ENCODE data around the gene ATP11A.

DNA sequence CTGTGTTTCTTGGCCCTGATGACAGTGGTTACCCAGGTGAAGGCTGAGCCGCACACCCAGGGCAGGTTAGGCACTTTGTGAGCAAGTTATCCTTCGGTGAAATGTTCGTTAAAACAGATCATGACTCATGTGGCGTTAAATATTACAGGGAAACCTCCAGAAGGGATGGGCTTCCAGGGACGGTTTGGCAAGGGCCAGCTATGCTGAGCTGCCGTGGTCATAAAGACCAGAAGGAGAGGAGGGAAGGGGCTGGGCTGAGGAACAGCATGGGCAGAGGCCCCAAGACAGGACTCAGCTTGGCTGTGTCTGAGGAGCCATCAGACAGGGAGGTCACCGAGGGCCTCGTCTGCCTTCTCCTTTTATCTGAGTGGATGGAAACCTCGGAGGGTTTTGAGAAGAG, 47.5 kb downstream of the ATP11A start:
- TF ChIP-seq, protein P1, sequence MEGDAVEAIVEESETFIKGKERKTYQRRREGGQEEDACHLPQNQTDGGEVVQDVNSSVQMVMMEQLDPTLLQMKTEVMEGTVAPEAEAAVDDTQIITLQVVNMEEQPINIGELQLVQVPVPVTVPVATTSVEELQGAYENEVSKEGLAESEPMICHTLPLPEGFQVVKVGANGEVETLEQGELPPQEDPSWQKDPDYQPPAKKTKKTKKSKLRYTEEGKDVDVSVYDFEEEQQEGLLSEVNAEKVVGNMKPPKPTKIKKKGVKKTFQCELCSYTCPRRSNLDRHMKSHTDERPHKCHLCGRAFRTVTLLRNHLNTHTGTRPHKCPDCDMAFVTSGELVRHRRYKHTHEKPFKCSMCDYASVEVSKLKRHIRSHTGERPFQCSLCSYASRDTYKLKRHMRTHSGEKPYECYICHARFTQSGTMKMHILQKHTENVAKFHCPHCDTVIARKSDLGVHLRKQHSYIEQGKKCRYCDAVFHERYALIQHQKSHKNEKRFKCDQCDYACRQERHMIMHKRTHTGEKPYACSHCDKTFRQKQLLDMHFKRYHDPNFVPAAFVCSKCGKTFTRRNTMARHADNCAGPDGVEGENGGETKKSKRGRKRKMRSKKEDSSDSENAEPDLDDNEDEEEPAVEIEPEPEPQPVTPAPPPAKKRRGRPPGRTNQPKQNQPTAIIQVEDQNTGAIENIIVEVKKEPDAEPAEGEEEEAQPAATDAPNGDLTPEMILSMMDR (IDR thresholded peaks at IDR 0.05): no peak
- TF ChIP-seq POLR2A (IDR thresholded peaks at IDR 0.05): no peak
